Upper lobe of right lung (tissue), 1 donor: ENCODE results near the gene ANO3. TPM values are rescaled to one million over a fixed set of nuclear protein-coding genes. Genes with fewer than 3 reads are reported as not detected.
A peak's percentile ranks its signal among the peaks of the same experiment; 100 is the strongest.

ENCODE experiments used
- ATAC-seq: fragments of 200-7000 bp; cut with Tn5 transposase; one replicate; pipeline ENCODE4 v1.9.1; 2020; ENCODE audit warnings: mild to moderate bottlenecking, moderate library complexity
- DNase-seq: peaks from one replicate; pipeline ENCODE4 v3.0.0-alpha.2; 2020
- H3K27ac ChIP-seq: fragments of 200-600 bp; one replicate; pipeline ENCODE4 v1.8.0; 2022
- H3K27me3 ChIP-seq: fragments of 200-600 bp; one replicate; pipeline ENCODE4 v1.8.0; 2022; ENCODE audit warnings: mild to moderate bottlenecking
- H3K36me3 ChIP-seq: fragments of 200-600 bp; one replicate; pipeline ENCODE4 v1.8.0; 2022
- H3K4me1 ChIP-seq: fragments of 200-600 bp; one replicate; pipeline ENCODE4 v1.8.0; 2022
- H3K4me3 ChIP-seq: fragments of 200-600 bp; one replicate; pipeline ENCODE4 v1.8.0; 2022; ENCODE audit warnings: mild to moderate bottlenecking
- H3K9me3 ChIP-seq: fragments of 200-600 bp; one replicate; pipeline ENCODE4 v1.8.0; 2022
- intact Hi-C: fragments of 100-400 bp; cut with DNase I; formaldehyde crosslinking; loops from one replicate; pipeline ENCODE4 v1.11.0; 2022
- long read RNA-seq: library from polyadenylated mRNA; unstranded; transcript quantifications from one replicate; pipeline ENCODE4 v2.0.0, GENCODE V29; 2021
- total RNA-seq: library from RNA; stranded (reverse); fragmentation: NEBNext Ultra II Directional; extraction: Animal tissue kit (Norgen Biotek cat#: 25700); gene quantifications from one replicate; pipeline ENCODE4 v1.2.1, GENCODE V29; 2021
- TF ChIP-seq, protein P1 (sequence below): fragments of 200-600 bp; IDR thresholded peaks from one replicate; pipeline ENCODE4 v1.8.0; 2022; ENCODE audit warnings: antibody characterized with exemption
- donor health status: DM: no; HTN: yes; CAD: no; lungs with severe emphysema.

The ANO3 gene
- total RNA-seq: 1.2 TPM
- long read RNA-seq, partial matches to known transcripts: 0 of 1 reads
- long read RNA-seq, other reads (novel, unspliced or antisense): 1 of 1 reads

- intact Hi-C loops: no loop called here
- Histone ChIP-seq H3K9me3 (no peaks in the 10 kb centered on the region), H3K27ac (no peak within 1 kb of the TSS), H3K27me3 (no peaks in the 10 kb centered on the region), H3K36me3 (no peaks in the 10 kb centered on the region), H3K4me3 (peak within 1 kb of the TSS; percentile 9), H3K4me1 (no peaks in the 10 kb centered on the region)
- ATAC-seq (peak; percentile 97), DNase-seq (peak; percentile 88)
- TF ChIP-seq, protein P1, sequence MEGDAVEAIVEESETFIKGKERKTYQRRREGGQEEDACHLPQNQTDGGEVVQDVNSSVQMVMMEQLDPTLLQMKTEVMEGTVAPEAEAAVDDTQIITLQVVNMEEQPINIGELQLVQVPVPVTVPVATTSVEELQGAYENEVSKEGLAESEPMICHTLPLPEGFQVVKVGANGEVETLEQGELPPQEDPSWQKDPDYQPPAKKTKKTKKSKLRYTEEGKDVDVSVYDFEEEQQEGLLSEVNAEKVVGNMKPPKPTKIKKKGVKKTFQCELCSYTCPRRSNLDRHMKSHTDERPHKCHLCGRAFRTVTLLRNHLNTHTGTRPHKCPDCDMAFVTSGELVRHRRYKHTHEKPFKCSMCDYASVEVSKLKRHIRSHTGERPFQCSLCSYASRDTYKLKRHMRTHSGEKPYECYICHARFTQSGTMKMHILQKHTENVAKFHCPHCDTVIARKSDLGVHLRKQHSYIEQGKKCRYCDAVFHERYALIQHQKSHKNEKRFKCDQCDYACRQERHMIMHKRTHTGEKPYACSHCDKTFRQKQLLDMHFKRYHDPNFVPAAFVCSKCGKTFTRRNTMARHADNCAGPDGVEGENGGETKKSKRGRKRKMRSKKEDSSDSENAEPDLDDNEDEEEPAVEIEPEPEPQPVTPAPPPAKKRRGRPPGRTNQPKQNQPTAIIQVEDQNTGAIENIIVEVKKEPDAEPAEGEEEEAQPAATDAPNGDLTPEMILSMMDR: peak; percentile 30
Observed at GRCh38 chr11:26331911-26332571, at the start of gene ANO3. ANO3 (plus strand) TSS chr11:26332130; CDS start chr11:26332276, 146 bp downstream.

DNA sequence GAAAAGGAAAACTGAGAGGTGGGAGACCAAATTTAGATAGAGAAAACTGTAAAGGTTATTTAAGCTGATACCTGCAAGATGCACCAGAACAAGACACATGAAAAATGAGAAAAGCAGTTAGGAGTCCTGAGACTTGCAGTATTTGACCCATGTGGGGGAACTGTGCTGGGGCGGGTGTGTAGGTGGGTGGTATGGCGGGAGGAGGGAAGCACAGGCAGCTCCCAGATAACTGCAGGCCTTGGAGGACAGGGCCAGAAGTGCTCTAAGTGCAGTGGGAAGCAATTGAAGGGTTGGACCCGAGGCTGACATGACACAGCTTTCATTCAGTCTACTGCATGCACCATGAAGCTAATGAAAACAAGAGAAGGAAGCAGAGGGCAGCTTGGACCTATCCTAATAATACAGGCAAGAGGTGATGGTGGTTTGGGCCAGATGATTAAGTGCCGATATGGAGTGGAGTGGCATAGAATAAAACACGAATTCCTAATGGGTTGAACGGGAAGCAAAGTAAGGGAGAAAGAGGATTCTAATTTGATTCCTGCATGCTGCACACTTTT lies 48.0 kb upstream of the ANO3 start:
- TF ChIP-seq, protein P1: no peak
- peak overlapping the region; percentile 55 for H3K4me3 ChIP-seq
- intact Hi-C loops: no loop called here

GRCh38 chr11:26285608-26286007 lies 46.3 kb upstream of the ANO3 start:
- DNase-seq (no peak), ATAC-seq (no peak)
- intact Hi-C loops: no loop called here
- Histone ChIP-seq H3K36me3 (no peaks in the 10 kb centered on the region), H3K4me3 (no peak overlapping the region), H3K27me3 (peaks cover 4% of the 10 kb centered on the region), H3K27ac (no peak overlapping the region), H3K9me3 (no peaks in the 10 kb centered on the region), H3K4me1 (peaks cover 4% of the 10 kb centered on the region)
- TF ChIP-seq, protein P1: no peak

More for the DNA sequence above, 48.0 kb upstream of the ANO3 start:
- DNase-seq (no peak), ATAC-seq (no peak)
- Histone ChIP-seq H3K27me3 (peaks cover 8% of the 10 kb centered on the region), H3K4me1 (peaks cover 4% of the 10 kb centered on the region), H3K9me3 (no peaks in the 10 kb centered on the region), H3K27ac (no peak overlapping the region), H3K36me3 (no peaks in the 10 kb centered on the region)

- Histone ChIP-seq H3K36me3 (no peaks in the 10 kb centered on the region), H3K4me1 (peaks cover 4% of the 10 kb centered on the region), H3K27me3 (peaks cover 4% of the 10 kb centered on the region), H3K4me3 (no peak overlapping the region), H3K27ac (no peak overlapping the region), H3K9me3 (no peaks in the 10 kb centered on the region)
- ATAC-seq (no peak), DNase-seq (no peak)
- intact Hi-C loops: no loop called here
- TF ChIP-seq, protein P1: peak; percentile 27
Observed at GRCh38 chr11:26286472-26287066, 45.4 kb upstream of the ANO3 start.

DNA sequence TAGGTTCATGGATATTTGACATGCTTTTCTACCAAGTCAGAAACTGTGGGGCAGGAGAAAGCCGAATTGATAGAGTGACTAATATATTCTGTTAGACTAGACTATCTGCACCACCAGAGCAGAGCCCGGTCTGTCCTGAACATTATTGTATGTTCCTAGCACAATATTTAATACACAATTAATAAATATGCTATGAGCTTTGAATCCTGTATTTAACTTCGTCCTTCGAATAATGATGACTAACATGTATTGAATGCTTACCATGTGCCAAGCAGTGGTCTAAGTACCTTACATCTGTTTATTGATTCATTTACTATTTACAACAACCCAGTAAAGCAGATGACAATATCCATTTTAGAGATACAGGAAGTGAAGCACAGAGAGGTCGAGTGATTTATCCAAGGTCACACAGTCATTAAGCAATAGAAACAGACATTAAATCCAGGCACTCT lies 44.8 kb upstream of the ANO3 start:
- H3K4me3 ChIP-seq: no peak overlapping the region
- ATAC-seq (no peak), DNase-seq (no peak)
- peaks cover 4% of the 10 kb centered on the region for H3K27me3 ChIP-seq
- no peaks in the 10 kb centered on the region for H3K36me3 ChIP-seq
- H3K4me1 ChIP-seq: peaks cover 4% of the 10 kb centered on the region
- H3K9me3 ChIP-seq: no peaks in the 10 kb centered on the region
- no peak overlapping the region for H3K27ac ChIP-seq
- TF ChIP-seq, protein P1: no peak
- intact Hi-C loops: no loop called here
